Stomach (tissue), 9 donors: ENCODE results near the gene PLTP. TPM values are rescaled to one million over a fixed set of nuclear protein-coding genes. Genes with fewer than 3 reads are reported as not detected.

Experiments used
- DNase-seq, 2 donors: peaks; one replicate each; pipeline versions ENCODE4 v3.0.0 to v3.0.0-alpha.2; 2013 to 2019
- H3K27ac ChIP-seq, 5 donors: fragments of 200-600 bp in 4 of 5; sonication (generic) in 4 of 5; one replicate each; pipeline ENCODE4 v1.5.1; 2013 to 2019; ENCODE audit warnings: mild to moderate bottlenecking in 1 of 5, moderate library complexity in 1 of 5
- H3K27me3 ChIP-seq, 3 donors: fragments of 200-600 bp; sonication (generic); one replicate each; pipeline ENCODE4 v1.5.1; 2017 to 2019; ENCODE audit warnings: mixed run types in 1 of 3
- H3K36me3 ChIP-seq, 4 donors: fragments of 200-600 bp; sonication (generic); 1 replicate in 3 of 4; 2 replicates in 1 of 4; pipeline ENCODE4 v1.5.1; 2016 to 2019
- H3K4me1 ChIP-seq, 4 donors: fragments of 200-600 bp; sonication (generic); one replicate each; pipeline ENCODE4 v1.5.1; 2016 to 2019
- H3K4me3 ChIP-seq, 4 donors: fragments of 200-600 bp; sonication (generic) in 3 of 4; one replicate each; pipeline ENCODE4 v1.5.1; 2016 to 2019; ENCODE audit warnings: mild to moderate bottlenecking in 1 of 4
- H3K9me3 ChIP-seq, 4 donors: fragments of 200-600 bp; sonication (generic); one replicate each; pipeline ENCODE4 v1.5.1; 2016 to 2019
- CTCF ChIP-seq, 7 experiments: fragments of 450-650 bp in 4 of 7; fragments of 200-600 bp in 3 of 7; sonication (generic) in 3 of 7; IDR thresholded peaks; one replicate each; pipeline ENCODE4 v1.5.1; 2016 to 2019; ENCODE audit warnings: antibody characterized with exemption in 7 of 7, control low read depth in 2 of 7, mild to moderate bottlenecking in 1 of 7
- EP300 ChIP-seq: sonication (generic); formaldehyde crosslinking; IDR thresholded peaks from one replicate; pipeline ENCODE4 v1.6.1; 2017; ENCODE audit warnings: antibody characterized with exemption
- POLR2A ChIP-seq, 4 donors: fragments of 450-650 bp; IDR thresholded peaks; one replicate each; pipeline ENCODE4 v1.6.1; 2016; ENCODE audit warnings: antibody characterized with exemption in 4 of 4, control low read depth in 2 of 4, mild to moderate bottlenecking in 1 of 4, moderate library complexity in 1 of 4
- POLR2AphosphoS5 ChIP-seq, 3 donors: sonication (generic); formaldehyde crosslinking; IDR thresholded peaks; one replicate each; pipeline ENCODE4 v1.6.1; 2016; ENCODE audit warnings: antibody characterized with exemption in 3 of 3
- WGBS, 5 donors: extraction: QIAGEN DNeasy Blood & Tissue Kit in 3 of 5; methylation state at CpG; one replicate each; pipeline versions ENCODE4 v1.1.5 to v1.1.7; 2013 to 2018; 5-methylcytosine and 5-hydroxymethylcytosine counted together
- intact Hi-C: fragments of 100-400 bp; cut with DNase I; formaldehyde crosslinking; loops from one replicate; pipeline ENCODE4 v1.15.1; 2023; ENCODE audit warnings: low total_unique reads
- polyA plus RNA-seq, 3 donors: library from polyadenylated mRNA; stranded (reverse); fragments of 200-250 nt; gene quantifications; one replicate each; pipeline ENCODE4 v1.2.3, GENCODE V29; 2013
- total RNA-seq, 5 donors: library from RNA; depleted of rRNA; stranded (reverse); fragments of >200 nt; gene quantifications; one replicate each; pipeline versions ENCODE4 v1.1.0 to v1.2.3, GENCODE V29; 2014 to 2016
- donor health status: healthy with polysubstance abuse.
- donor health status: Bipolar disorder and iron deficiency.
- donor health status: healthy.

Gene PLTP
- total and polyA plus RNA-seq, 8 donors = 22.0 to 313 (median 55.9) TPM

- H3K36me3 ChIP-seq = peaks cover 13 to 64% (median 53%) of the 10 kb centered on the region in 4 donors
- H3K27me3 ChIP-seq = no peaks in the 10 kb centered on the region
- no peak within 1 kb of the TSS for H3K27ac ChIP-seq
- intact Hi-C loops = no loop called here
- no peak within 1 kb of the TSS for H3K4me3 ChIP-seq
- TF ChIP-seq POLR2A (IDR thresholded peaks at IDR 0.05) (no peak), EP300 (no peak), POLR2AphosphoS5 (IDR thresholded peaks at IDR 0.05) (no peak), CTCF (IDR thresholded peaks at IDR 0.05) (no peak)
- DNase-seq = no peak
- H3K4me1 ChIP-seq = peaks cover 19 to 64% (median 45%) of the 10 kb centered on the region in 4 donors
- H3K9me3 ChIP-seq = no peaks in the 10 kb centered on the region
- 87 to 93% (median 90%) methylated on average over 8 of the region's 8 CpGs for WGBS, 5 donors
Measured at GRCh38 chr20:45887346-45887715, 24.6 kb downstream of the PLTP start, which contains the start of gene SPATA25. TSS of gene SPATA25 (minus strand) at chr20:45887622. CDS start at chr20:45887590, 32 bp downstream.

- H3K9me3 ChIP-seq = no peaks in the 10 kb centered on the region
- no peak overlapping the region for H3K27ac ChIP-seq
- H3K27me3 ChIP-seq = no peaks in the 10 kb centered on the region
- peaks cover 15 to 64% (median 45%) of the 10 kb centered on the region in 4 donors for H3K4me1 ChIP-seq
- DNase-seq = no peak
- TF ChIP-seq CTCF (IDR thresholded peaks at IDR 0.05) (no peak), POLR2AphosphoS5 (IDR thresholded peaks at IDR 0.05) (no peak), POLR2A (IDR thresholded peaks at IDR 0.05) (no peak), EP300 (no peak)
- intact Hi-C loops = no loop called here
- H3K4me3 ChIP-seq = no peak overlapping the region
- 83 to 93% (median 91%) methylated on average over 7 to 19 of the region's 19 CpGs for WGBS, 5 donors
- peaks cover 13 to 64% (median 53%) of the 10 kb centered on the region in 4 donors for H3K36me3 ChIP-seq
Measured at GRCh38 chr20:45886590-45887345, 25.2 kb downstream of the PLTP start.

GRCh38 chr20:45883100-45883469 lies 28.9 kb downstream of the PLTP start:
- intact Hi-C loops = no loop called here
- Histone ChIP-seq H3K9me3 (no peaks in the 10 kb centered on the region), H3K4me1 (peaks cover 16 to 47% (median 33%) of the 10 kb centered on the region in 4 donors), H3K36me3 (peaks cover 15 to 67% (median 57%) of the 10 kb centered on the region in 4 donors), H3K4me3 (no peak overlapping the region), H3K27ac (no peak overlapping the region), H3K27me3 (no peaks in the 10 kb centered on the region)
- 63 to 86% (median 76%) methylated on average over 8 to 9 of the region's 9 CpGs for WGBS, 5 donors
- TF ChIP-seq POLR2AphosphoS5 (IDR thresholded peaks at IDR 0.05) = no peak
- no peak for DNase-seq

- H3K4me3 ChIP-seq = no peak overlapping the region
- peak overlapping the region in 1 of 5 donors; percentile 91 for H3K27ac ChIP-seq
- peaks cover 19 to 67% (median 61%) of the 10 kb centered on the region in 4 donors for H3K36me3 ChIP-seq
- H3K27me3 ChIP-seq = no peaks in the 10 kb centered on the region
- no peak for DNase-seq
- WGBS, 5 donors = 66 to 88% (median 74%) methylated on average over 4 of the region's 4 CpGs
- H3K9me3 ChIP-seq = no peaks in the 10 kb centered on the region
- TF ChIP-seq POLR2A (IDR thresholded peaks at IDR 0.05) (no peak), EP300 (no peak), POLR2AphosphoS5 (IDR thresholded peaks at IDR 0.05) (no peak), CTCF (IDR thresholded peaks at IDR 0.05) (no peak)
- peaks cover 16 to 46% (median 32%) of the 10 kb centered on the region in 4 donors for H3K4me1 ChIP-seq
- intact Hi-C loops = no loop called here
Measured at GRCh38 chr20:45882469-45883099, 29.4 kb downstream of the PLTP start.
